C4-2B (cell line): ENCODE data around the gene NUBPL.

Experiments
- CTCF ChIP-seq: fragments of 450-650 bp; conservative IDR thresholded peaks from 2 replicates; pipeline ENCODE4 v1.5.1; 2017; ENCODE audit warnings: mild to moderate bottlenecking
- ZFX ChIP-seq: fragments of 450-650 bp; IDR thresholded peaks from 2 replicates; pipeline ENCODE4 v1.6.1; 2017

- TF ChIP-seq CTCF = no peak
- TF ChIP-seq ZFX = no peak
Observed at GRCh38 chr14:31568671-31569070, 7.5 kb downstream of the NUBPL start.
